Neural cell (in vitro differentiated cells): ENCODE data around the gene KRT73. TPM values are rescaled to one million over a fixed set of nuclear protein-coding genes. Genes with fewer than 3 reads are reported as not detected.

Experiments used
- H2AFZ ChIP-seq: fragments of 200-600, 300-800 bp; sonication (generic), shearing (Covaris generic); 2 replicates; pipeline ENCODE4 v1.6.0; 2014; ENCODE audit warnings: low read depth, mild to moderate bottlenecking, antibody characterized with exemption, low read length, moderate library complexity
- H3F3A ChIP-seq: fragments of 200-600 bp; shearing (Covaris generic); 2 replicates; pipeline ENCODE4 v1.6.1; 2016; ENCODE audit warnings: mild to moderate bottlenecking, moderate library complexity, mixed read lengths, antibody characterized with exemption, low read length; ENCODE audit not compliant: insufficient read depth, poor library complexity, severe bottlenecking
- H3K27ac ChIP-seq: fragments of 200-600, 300-800 bp; sonication (generic), shearing (Covaris generic); 2 replicates; pipeline ENCODE4 v1.5.1; 2014; ENCODE audit warnings: mild to moderate bottlenecking, low read length, moderate library complexity
- H3K27me3 ChIP-seq: fragments of 300-800, 200-600 bp; sonication (generic), shearing (Covaris generic); 2 replicates; pipeline ENCODE4 v1.6.0; 2014; ENCODE audit warnings: mild to moderate bottlenecking, low read depth, low read length, moderate library complexity; ENCODE audit not compliant: insufficient read depth
- H3K36me3 ChIP-seq: fragments of 300-800, 200-600 bp; sonication (generic), shearing (Covaris generic); 2 replicates; pipeline ENCODE4 v1.5.1; 2014; ENCODE audit warnings: mild to moderate bottlenecking, antibody characterized with exemption, low read length, moderate library complexity; ENCODE audit not compliant: insufficient read depth
- H3K4me2 ChIP-seq: fragments of 300-800, 200-600 bp; sonication (generic), shearing (Covaris generic); 2 replicates; pipeline ENCODE4 v1.6.0; 2014; ENCODE audit warnings: mild to moderate bottlenecking, low read length
- H3K4me3 ChIP-seq: fragments of 300-800, 200-600 bp; sonication (generic), shearing (Covaris generic); 2 replicates; pipeline ENCODE4 v1.5.1; 2014; ENCODE audit warnings: mild to moderate bottlenecking, low read length, moderate library complexity
- H3K79me2 ChIP-seq: fragments of 200-600 bp; shearing (Covaris generic); replicated peaks from 2 replicates; pipeline ENCODE4 v1.6.0; 2014; ENCODE audit warnings: mild to moderate bottlenecking, low read length, moderate library complexity; ENCODE audit not compliant: insufficient read depth
- H3K9ac ChIP-seq: fragments of 300-800, 200-600 bp; sonication (generic), shearing (Covaris generic); 2 replicates; pipeline ENCODE4 v1.6.1; 2016; ENCODE audit warnings: mild to moderate bottlenecking, low read length, mixed read lengths
- H3K9me2 ChIP-seq: fragments of 200-600 bp; shearing (Covaris generic); 2 replicates; pipeline ENCODE4 v1.6.1; 2016; ENCODE audit warnings: mild to moderate bottlenecking, low read length, mixed read lengths; ENCODE audit not compliant: insufficient read depth
- H3K9me3 ChIP-seq: fragments of 200-600, 300-800 bp; sonication (generic), shearing (Covaris generic); 2 replicates; pipeline ENCODE4 v1.6.1; 2016; ENCODE audit warnings: mild to moderate bottlenecking, mixed run types, low read length, moderate library complexity, mixed read lengths
- H4K20me1 ChIP-seq: fragments of 200-600 bp; shearing (Covaris generic); 2 replicates; pipeline ENCODE4 v1.6.1; 2016; ENCODE audit warnings: mild to moderate bottlenecking, mixed run types; ENCODE audit not compliant: insufficient read depth
- CTCF ChIP-seq: fragments of 450-650 bp; IDR thresholded peaks from 2 replicates; pipeline ENCODE4 v1.5.1; 2014; ENCODE audit warnings: antibody characterized with exemption, mild to moderate bottlenecking, moderate library complexity; ENCODE audit not compliant: poor library complexity, severe bottlenecking
- EP300 ChIP-seq: fragments of 450-650 bp; conservative IDR thresholded peaks from 2 replicates; pipeline ENCODE4 v1.6.1; 2014; ENCODE audit warnings: antibody characterized with exemption, mild to moderate bottlenecking, moderate library complexity; ENCODE audit not compliant: poor library complexity, severe bottlenecking
- EZH2 ChIP-seq: fragments of 200-600, 300-800 bp; shearing (Covaris generic), sonication (generic); IDR thresholded peaks from 2 replicates; pipeline ENCODE4 v1.6.1; 2014; ENCODE audit warnings: antibody characterized with exemption, low read length, borderline replicate concordance, mild to moderate bottlenecking; ENCODE audit not compliant: insufficient read depth, poor library complexity, severe bottlenecking
- MXI1 ChIP-seq: fragments of 450-650 bp; conservative IDR thresholded peaks from 2 replicates; pipeline ENCODE4 v1.6.1; 2014; ENCODE audit warnings: antibody characterized with exemption, mild to moderate bottlenecking; ENCODE audit not compliant: poor library complexity, severe bottlenecking
- POLR2AphosphoS5 ChIP-seq: IDR thresholded peaks from 2 replicates; pipeline ENCODE4 v1.6.1; 2012
- RAD21 ChIP-seq: fragments of 450-650 bp; conservative IDR thresholded peaks from 2 replicates; pipeline ENCODE4 v1.6.1; 2014; ENCODE audit warnings: antibody characterized with exemption, mild to moderate bottlenecking, moderate library complexity
- REST ChIP-seq: IDR thresholded peaks from 2 replicates; pipeline ENCODE4 v1.6.1; 2012; ENCODE audit warnings: borderline replicate concordance
- SMC3 ChIP-seq: fragments of 450-650 bp; conservative IDR thresholded peaks from 2 replicates; pipeline ENCODE4 v1.6.1; 2014; ENCODE audit warnings: antibody characterized with exemption, mild to moderate bottlenecking, moderate library complexity; ENCODE audit not compliant: poor library complexity
- TAF1 ChIP-seq: IDR thresholded peaks from 2 replicates; pipeline ENCODE4 v1.6.1; 2012; ENCODE audit warnings: low read depth
- polyA plus RNA-seq: library from polyadenylated mRNA; depleted of rRNA; stranded (reverse); fragments of >200 nt; gene quantifications from 2 replicates; pipeline ENCODE4 v1.2.3, GENCODE V29; 2014

The KRT73 gene
- polyA plus RNA-seq, 1 donor from 2014 or later = not detected

- Histone ChIP-seq H3K79me2 (no peaks in the 10 kb centered on the region), H4K20me1 (no peaks in the 10 kb centered on the region), H3K27me3 (no peaks in the 10 kb centered on the region), H3K9ac (no peak overlapping the region), H3K36me3 (no peaks in the 10 kb centered on the region), H2AFZ (no peak overlapping the region), H3F3A (no peaks in the 10 kb centered on the region), H3K4me3 (no peak overlapping the region), H3K27ac (no peak overlapping the region), H3K4me2 (no peak overlapping the region), H3K9me2 (no peaks in the 10 kb centered on the region), H3K9me3 (no peaks in the 10 kb centered on the region)
- TF ChIP-seq EZH2 (no peak), RAD21 (no peak), MXI1 (no peak), TAF1 (no peak), SMC3 (no peak), REST (no peak), POLR2AphosphoS5 (no peak), EP300 (no peak), CTCF (no peak)
These were observed 11.0 kb downstream of the KRT73 start for GRCh38 chr12:52607314-52607713.

- Histone ChIP-seq H2AFZ (no peak overlapping the region), H3K9ac (no peak overlapping the region), H3K9me3 (no peaks in the 10 kb centered on the region), H3K4me2 (no peak overlapping the region), H3K36me3 (no peaks in the 10 kb centered on the region), H4K20me1 (no peaks in the 10 kb centered on the region), H3K4me3 (no peak overlapping the region), H3K27me3 (no peaks in the 10 kb centered on the region), H3K27ac (no peak overlapping the region), H3K79me2 (no peaks in the 10 kb centered on the region), H3F3A (no peaks in the 10 kb centered on the region), H3K9me2 (no peaks in the 10 kb centered on the region)
- TF ChIP-seq RAD21 = no peak
- no peak for TF ChIP-seq CTCF
- no peak for TF ChIP-seq SMC3
- no peak for TF ChIP-seq EZH2
- TF ChIP-seq POLR2AphosphoS5 = no peak
- TF ChIP-seq MXI1 = no peak
- TF ChIP-seq EP300 = no peak
- TF ChIP-seq TAF1 = no peak
- no peak for TF ChIP-seq REST
These were observed 11.7 kb downstream of the KRT73 start for GRCh38 chr12:52606581-52607218.
